Kidney capillary endothelial cell (primary cell): ENCODE results near the gene CKS2.
"Not testable (repeated sequence)": the region's sequence is repeated elsewhere in the genome, so short reads cannot be mapped to it uniquely, and the experiment has no call there.

ENCODE experiments used
- DNase-seq: peaks from one replicate; pipeline ENCODE4 v3.0.0-alpha.2; 2018; ENCODE audit warnings: low spot score

CKS2 gene

GRCh38 chr9:89310475-89311345 lies at the start of gene CKS2:
CKS2 (plus strand) TSS chr9:89311195; CDS start chr9:89311293, 98 bp downstream.
- peak; percentile 100 for DNase-seq

DNA sequence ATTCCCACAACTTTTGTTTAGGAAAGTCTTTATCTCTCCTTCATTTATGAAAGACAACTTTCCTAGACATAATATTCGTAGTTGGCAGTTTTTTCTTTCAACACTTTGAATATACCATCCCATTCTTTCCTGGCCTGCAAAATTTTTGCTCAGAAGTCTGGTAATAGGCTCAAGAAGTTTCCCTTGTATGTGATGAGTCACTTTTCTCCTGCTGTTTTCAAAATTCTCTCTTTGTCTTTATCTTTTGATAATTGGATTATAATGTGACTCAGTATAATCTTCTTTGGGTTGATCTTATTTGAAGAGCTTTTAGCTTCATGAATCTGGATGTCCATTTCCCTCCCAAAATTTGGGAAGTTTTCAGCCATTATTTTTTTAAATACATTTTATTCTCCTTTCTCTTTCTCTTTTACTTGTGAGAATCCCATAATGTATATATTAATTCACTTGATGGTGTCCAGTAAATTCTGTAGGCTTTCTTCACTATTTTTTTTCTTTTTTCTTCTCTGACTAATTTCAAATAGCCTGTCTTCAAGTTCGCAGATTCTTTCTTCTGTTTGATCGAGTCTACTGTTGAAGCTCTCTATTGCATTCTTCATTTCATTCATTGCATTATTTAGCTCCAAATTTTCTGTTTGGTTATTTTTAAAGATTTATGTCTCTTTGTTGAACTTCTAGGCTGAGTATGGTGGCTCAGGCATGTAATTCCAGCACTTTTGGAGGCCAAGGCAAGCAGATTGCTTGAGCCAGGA lies 37.3 kb upstream of the CKS2 start:
- no peak for DNase-seq

GRCh38 chr9:89274838-89275237 lies 36.2 kb upstream of the CKS2 start:
- DNase-seq: no peak

- DNase-seq: not testable (repeated sequence)
Observed at GRCh38 chr9:89276040-89276439, 35.0 kb upstream of the CKS2 start.

DNA sequence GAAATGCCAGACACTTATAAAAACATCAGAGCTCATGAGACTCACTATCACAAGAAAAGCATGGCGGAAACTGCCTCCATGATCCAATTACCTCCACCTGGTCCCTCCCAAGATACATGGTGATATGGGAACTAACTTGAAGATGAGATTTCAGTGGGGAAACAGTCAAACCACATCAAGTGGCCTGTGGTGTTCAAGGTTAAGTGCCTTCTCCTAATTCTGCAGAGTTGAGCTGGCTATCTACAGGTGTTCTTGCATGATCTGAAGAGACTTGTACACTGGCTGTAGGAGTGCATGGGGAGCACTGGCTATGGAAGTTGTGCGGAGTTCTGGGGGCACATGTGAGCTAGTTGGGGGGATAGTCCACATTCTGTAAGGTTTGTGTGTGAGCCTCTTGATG lies 34.0 kb upstream of the CKS2 start:
- DNase-seq: no peak

DNA sequence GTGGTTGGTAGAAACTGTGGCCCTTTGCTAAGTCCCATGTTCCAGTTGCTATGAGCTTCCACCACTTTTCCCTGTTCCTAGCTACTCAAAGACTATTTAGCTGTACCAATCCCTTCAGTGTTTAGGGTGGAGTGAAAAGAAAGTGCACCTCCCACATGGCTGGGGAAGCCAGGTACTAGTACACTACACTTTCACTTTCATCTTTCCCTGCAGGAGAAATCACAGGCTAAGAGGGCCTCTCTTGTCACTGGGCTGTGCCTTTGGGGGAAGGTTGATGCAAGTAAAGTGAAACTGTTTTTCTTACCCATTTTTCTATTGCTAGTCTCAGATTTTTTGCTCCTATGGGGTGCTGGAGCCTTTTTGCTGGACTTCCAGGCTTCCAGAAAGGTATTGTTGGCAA lies 33.5 kb upstream of the CKS2 start:
- no peak for DNase-seq

DNA sequence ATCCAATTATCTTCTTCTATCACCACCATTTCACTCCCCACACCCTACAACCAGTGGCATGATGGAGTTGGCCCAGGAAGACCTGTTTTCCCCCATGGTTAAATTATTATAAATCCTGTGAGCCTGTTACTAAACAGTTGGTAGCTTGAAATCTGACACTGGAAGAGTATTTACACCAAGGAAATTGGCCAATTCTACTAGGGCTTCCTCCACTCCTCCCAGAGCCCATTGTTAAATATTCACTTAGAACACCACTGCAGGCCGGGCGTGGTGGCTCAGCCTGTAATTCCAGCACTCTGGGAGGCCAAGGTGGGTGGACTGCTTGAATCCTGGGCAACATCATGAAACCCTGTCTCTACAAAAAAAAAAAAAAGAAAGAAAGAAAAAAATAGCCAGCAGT lies 32.4 kb upstream of the CKS2 start:
- no peak for DNase-seq

DNA sequence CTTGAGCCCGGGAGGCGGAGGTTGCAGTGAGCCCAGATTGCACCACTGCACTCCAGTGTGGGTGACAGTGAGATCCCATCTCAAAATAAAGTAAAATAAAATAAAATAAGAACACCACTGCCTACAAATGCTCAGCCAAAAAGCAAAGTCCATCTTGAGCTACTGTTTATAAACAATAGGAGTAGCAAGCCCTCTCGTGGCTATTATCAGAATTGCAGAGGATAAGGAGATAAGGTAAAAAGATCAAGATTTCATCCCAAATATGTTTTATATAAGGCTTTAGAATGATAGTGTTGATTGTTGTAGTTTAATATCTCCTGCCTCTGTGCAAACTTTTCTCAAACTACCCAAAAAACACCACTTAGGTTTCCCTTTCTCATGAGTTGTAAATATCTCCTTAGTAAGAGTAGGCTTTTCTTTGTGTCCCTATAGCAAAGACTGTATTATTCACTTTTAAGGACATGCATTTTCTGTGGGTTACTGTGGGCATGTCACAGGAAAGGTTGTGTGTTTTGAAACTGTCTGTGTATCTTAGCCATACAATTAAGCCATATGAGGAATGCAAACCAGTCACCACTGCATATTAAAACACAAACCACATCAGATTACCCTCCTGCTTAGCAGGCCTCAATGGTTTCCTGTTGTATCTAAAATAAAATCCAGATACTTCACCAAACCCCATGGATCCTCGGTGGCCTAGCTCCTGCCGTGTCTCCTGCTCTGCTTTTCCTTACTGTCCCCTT lies 31.8 kb upstream of the CKS2 start:
- peak; percentile 70 for DNase-seq

DNA sequence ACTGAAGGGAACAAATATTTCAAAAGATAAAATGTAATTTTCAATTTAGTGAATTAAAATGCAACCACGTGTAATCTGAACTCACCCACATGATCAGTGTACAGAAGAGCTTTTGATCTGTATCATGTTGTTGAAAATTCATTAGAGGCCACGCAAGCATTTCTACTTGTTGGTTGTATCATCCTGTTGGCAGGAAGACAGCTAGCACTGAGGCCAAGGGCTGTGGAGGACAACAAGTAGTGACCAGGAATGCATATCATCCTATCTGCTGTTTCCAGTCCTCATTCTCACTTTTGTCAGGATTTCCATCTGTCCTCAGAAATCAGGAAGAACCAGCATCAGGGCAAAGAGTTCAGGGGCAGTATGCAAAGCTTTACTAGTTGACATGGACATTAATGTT lies 29.9 kb upstream of the CKS2 start:
- no peak for DNase-seq

GRCh38 chr9:89282248-89282968 lies 28.6 kb upstream of the CKS2 start:
- not testable (repeated sequence) for DNase-seq

GRCh38 chr9:89284076-89284475 lies 26.9 kb upstream of the CKS2 start:
- DNase-seq: no peak

GRCh38 chr9:89291741-89292140 lies 19.3 kb upstream of the CKS2 start:
- no peak for DNase-seq

DNA sequence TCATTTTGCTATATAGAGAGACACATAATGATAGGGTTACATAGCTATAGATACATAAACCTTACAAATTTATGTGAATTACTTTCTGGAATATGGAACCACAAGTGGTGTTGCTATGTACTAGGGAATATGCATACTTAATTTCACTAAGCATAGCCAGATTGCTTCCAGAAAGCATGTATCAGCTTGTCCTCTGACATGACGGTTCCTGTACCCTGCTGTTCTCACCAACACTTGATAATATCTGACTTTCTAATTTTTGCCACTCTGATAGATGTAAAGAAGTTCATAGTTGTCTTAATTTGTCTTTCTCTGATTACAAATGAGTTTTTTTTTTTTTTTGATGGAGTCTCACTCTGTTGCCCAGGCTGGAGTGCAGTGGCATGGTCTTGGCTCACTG lies 18.0 kb upstream of the CKS2 start:
- DNase-seq: no peak

- no peak for DNase-seq
Observed at GRCh38 chr9:89295400-89295799, 15.6 kb upstream of the CKS2 start.

DNA sequence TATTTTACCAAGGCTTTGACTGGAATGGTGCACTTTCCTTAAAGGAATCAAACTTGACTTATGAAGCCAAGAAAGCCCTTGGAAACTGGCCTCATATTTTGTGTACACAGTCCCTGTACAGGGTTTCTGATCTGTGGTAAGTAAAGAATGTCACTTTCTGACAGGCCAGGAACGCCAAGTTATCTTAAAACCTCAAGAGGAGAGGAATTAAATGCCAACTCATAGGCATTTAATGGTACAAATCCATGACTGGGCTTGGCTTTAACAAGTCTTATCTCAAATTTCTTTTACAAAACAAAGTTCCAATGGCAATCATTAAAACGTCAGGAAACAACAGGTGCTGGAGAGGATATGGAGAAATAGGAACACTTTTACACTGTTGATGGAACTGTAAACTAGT lies 9.0 kb upstream of the CKS2 start:
- DNase-seq: not testable (repeated sequence)

DNA sequence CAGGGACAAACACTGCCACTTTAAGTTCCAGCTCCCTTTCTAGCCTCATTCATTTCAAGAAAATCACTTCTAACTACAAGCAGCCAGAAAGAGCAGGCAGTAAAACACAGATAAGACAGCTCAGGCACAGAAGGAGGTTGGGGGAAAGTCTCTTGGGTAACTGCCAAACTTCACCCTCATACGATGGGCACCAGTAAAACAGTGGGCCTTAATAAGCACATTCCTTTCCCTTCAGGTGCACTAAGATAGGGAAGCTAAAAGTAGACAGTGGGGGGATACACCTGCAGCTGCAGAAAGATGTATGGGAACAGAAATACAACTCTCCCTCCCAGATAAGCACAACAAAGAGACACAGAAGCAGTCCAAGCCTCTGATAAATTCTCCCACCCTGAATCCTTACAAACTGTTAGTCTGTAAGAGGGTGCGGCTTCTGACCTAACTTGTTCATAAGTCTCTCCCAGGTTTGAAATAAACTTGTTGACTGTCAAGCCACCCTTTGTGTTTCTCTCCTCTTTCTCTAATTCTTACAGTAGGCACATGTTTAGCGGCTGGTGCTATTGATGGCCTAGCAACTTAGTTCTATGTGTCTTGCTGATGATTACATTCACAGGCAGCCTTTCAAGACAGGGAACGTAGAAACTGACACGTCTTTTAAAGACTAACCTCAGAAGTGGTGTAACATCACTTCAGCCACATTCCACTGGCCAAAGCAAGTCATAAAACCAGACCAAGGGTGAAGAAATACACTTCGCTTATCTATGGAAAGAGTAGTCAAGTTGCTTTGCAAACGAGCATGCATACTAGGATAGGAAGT lies 6.8 kb upstream of the CKS2 start:
- no peak for DNase-seq

DNA sequence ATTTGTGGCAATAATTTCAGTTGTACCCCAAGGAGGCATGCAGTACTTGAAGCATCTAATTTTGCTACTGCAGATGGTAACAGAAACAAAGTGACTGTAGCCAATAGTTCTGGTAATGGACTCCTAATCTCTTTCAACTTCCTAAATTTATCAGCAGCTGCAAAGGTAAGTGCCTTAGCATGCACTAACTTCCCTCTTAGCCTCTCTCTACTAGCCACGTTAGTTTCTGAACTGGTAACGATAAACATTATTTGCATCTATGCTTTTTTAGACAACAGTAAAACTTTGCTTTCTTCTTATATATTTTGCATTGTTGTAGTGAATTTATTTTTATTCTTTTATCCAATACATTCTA lies 6.2 kb upstream of the CKS2 start:
- DNase-seq: no peak

- DNase-seq: no peak
Observed at GRCh38 chr9:89305868-89306267, 5.1 kb upstream of the CKS2 start.

- DNase-seq: no peak
Observed at GRCh38 chr9:89309166-89309565, 1.8 kb upstream of the CKS2 start.

DNA sequence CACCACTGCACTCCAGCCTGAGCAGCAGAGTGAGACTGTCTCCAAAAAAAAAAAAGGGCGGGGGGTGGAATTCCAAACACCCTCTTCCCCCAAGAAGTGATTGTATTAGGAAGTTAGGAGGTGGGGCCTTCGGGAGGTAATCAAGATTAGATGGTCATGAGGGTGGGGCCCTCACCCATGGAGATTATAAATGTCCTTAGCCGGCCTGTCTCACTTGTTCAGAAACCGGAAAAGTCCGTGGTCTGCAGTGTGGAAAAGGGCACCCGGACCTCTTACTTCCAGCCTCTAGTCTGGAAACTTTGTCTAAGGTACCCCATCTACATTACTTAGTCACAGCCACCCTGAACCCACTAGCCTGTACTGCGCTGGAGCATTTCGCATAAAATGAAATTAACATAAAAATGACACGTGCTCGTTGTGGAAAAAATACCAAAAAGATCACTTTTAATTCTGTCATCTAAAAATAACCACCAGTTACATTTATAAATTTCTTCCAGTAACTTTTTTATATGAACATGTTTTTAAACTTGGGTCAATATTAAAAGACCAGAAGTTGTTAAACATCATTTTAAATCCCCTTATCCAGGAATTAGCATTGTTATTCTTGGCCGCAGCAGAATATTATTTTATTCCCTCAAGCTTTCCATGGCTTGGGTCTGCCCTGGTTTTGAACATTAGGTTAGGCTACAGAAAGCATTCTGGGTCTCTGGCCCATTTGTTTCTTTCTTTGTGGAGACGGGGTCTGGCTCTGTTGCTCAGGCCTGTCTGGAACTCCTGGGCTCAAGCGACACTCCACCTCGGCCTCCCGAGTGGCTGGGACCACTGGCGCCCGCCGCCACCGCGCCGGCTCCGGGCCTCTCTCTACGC lies 1.2 kb upstream of the CKS2 start:
- DNase-seq: no peak
